Measurements from ENCODE around the gene RGS1. TPM values are rescaled to one million over a fixed set of nuclear protein-coding genes. Genes with fewer than 3 reads are reported as not detected.

The RGS1 gene
- total RNA-seq, 1 experiment from 2014 or later: not detected

DNA sequence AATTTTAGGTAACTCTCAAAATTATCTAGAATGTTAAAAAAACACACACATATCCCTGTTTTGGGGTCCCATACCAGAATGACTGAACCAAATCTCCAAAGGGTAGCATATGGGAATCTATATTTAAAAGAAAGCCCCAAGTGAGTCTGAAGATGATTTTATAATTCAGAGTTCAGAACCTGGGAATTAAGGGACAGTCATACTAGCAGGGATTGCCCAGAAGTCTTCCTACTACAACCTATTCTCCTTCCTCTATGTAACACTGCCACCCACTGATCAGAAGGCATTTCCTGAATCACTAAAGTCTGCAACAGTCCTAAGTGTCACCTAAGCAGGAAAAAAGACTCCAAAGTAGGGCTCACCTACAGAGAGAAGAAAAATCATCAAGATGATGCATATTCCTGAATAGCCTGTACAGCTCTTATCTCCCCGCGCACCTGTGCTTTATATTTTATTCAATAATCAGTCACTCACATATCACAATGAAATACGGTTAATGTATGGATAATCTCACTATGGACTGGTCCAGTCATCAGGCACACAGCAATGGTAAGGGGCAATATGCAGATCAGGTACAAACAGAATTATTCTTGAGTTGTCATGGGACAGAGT lies 4.9 kb downstream of the RGS1 start:
- Histone ChIP-seq H3K36me3 (ENCODE audit: control insufficient read depth in 1 of 2, insufficient read depth in 2 of 2, low read length in 2 of 2) (no peaks in the 10 kb centered on the region), H3K9me2 (ENCODE audit: insufficient read depth) (no peaks in the 10 kb centered on the region), H3K79me2 (ENCODE audit: insufficient read depth, low read length) (no peaks in the 10 kb centered on the region), H3K4me3 (replicated peaks in 1 of 2; ENCODE audit: low read depth in 1 of 2, low read length in 2 of 2) (no peak overlapping the region), H3K9ac (ENCODE audit: low read length) (no peak overlapping the region), H3K9me3 (ENCODE audit: control insufficient read depth in 1 of 2, insufficient read depth in 1 of 2, low read depth in 1 of 2, low read length in 2 of 2) (no peaks in the 10 kb centered on the region), H3K27ac (ENCODE audit: low read depth, low read length) (no peak overlapping the region), H4K20me1 (ENCODE audit: insufficient read depth) (no peaks in the 10 kb centered on the region), H3K27me3 (ENCODE audit: insufficient read depth, low read length) (no peaks in the 10 kb centered on the region), H3K4me1 (ENCODE audit: control insufficient read depth in 1 of 2, insufficient read depth in 2 of 2, low read length in 2 of 2) (no peaks in the 10 kb centered on the region), H2AFZ (ENCODE audit: low read depth, low read length, poor library complexity, severe bottlenecking) (peak overlapping the region; percentile 46), H3K4me2 (ENCODE audit: low read length) (no peak overlapping the region)
- TF ChIP-seq, protein P1, sequence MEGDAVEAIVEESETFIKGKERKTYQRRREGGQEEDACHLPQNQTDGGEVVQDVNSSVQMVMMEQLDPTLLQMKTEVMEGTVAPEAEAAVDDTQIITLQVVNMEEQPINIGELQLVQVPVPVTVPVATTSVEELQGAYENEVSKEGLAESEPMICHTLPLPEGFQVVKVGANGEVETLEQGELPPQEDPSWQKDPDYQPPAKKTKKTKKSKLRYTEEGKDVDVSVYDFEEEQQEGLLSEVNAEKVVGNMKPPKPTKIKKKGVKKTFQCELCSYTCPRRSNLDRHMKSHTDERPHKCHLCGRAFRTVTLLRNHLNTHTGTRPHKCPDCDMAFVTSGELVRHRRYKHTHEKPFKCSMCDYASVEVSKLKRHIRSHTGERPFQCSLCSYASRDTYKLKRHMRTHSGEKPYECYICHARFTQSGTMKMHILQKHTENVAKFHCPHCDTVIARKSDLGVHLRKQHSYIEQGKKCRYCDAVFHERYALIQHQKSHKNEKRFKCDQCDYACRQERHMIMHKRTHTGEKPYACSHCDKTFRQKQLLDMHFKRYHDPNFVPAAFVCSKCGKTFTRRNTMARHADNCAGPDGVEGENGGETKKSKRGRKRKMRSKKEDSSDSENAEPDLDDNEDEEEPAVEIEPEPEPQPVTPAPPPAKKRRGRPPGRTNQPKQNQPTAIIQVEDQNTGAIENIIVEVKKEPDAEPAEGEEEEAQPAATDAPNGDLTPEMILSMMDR (IDR thresholded peaks at IDR 0.05 in 2 of 3, conservative IDR thresholded peaks at IDR 0.05 in 1 of 3; ENCODE audit: borderline replicate concordance in 1 of 3, insufficient read depth in 1 of 3, low read depth in 2 of 3, low read length in 2 of 3): peak; percentile 29 to 73 (median 57); a peak in 4 of 6 replicates
- TF ChIP-seq, protein P2, sequence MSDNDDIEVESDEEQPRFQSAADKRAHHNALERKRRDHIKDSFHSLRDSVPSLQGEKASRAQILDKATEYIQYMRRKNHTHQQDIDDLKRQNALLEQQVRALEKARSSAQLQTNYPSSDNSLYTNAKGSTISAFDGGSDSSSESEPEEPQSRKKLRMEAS (IDR thresholded peaks at IDR 0.05): no peak
- TF ChIP-seq POLR2AphosphoS5 (IDR thresholded peaks at IDR 0.05; ENCODE audit: low read depth, low read length): no peak
- no peak for TF ChIP-seq CBX3 (IDR thresholded peaks at IDR 0.05; ENCODE audit: low read depth)
- TF ChIP-seq EZH2phosphoT487 (IDR thresholded peaks at IDR 0.05; ENCODE audit: borderline replicate concordance): no peak
- no peak for TF ChIP-seq ATF3 (IDR thresholded peaks at IDR 0.05)
- TF ChIP-seq RAD21 (IDR thresholded peaks at IDR 0.05; ENCODE audit: low read depth): peak; percentile 91
- no peak for TF ChIP-seq YY1 (IDR thresholded peaks at IDR 0.05; ENCODE audit: extremely low read depth, insufficient replicate concordance, low read depth, low read length)
- TF ChIP-seq SP1 (IDR thresholded peaks at IDR 0.05; ENCODE audit: low read depth): no peak
- TF ChIP-seq POLR2A (IDR thresholded peaks at IDR 0.05; ENCODE audit: borderline replicate concordance, extremely low read depth, insufficient read depth, insufficient read length): no peak
- ATAC-seq (peak; percentile 98), DNase-seq (ENCODE audit: low read depth, low spot score) (peak; percentile 42)
- no TSS peak for BruUV-seq (replicated peaks)
- intact Hi-C loops (cut with micrococcal nuclease): loop anchor here (1.0 kb wide), 1 partner anchor 106 kb away; no protein-coding TSS in a partner anchor
- CTCF ChIA-PET: interaction anchor here (2.0 to 2.9 kb wide), 2 partner anchors 103 to 107 kb away, joined by 8 to 12 read pairs; no protein-coding TSS in a partner anchor
- POLR2A ChIA-PET: no interaction called here
- RAD21 ChIA-PET (ENCODE audit: low non-redundant PET in 1 of 2, low total read pairs in 2 of 2, uncharacterized antibody in 2 of 2, unreplicated experiment in 2 of 2): no interaction called here

Data from HCT116 (cell line).